GM18517 (cell line): ENCODE measurements around the gene ABCF1.
A peak's percentile ranks its signal among the peaks of the same experiment; 100 is the strongest.

Experiments used
- ATAC-seq: cut with Tn5 transposase; IDR thresholded peaks from one replicate; pipeline ENCODE4 v1.9.1; 2021; ENCODE audit warnings: mild to moderate bottlenecking, moderate library complexity; ENCODE audit not compliant: unreplicated experiment

ABCF1 gene

GRCh38 chr6:30618270-30618797 is 47.1 kb downstream of the ABCF1 start:
- ATAC-seq: no peak

- ATAC-seq: no peak
These were observed 48.3 kb downstream of the ABCF1 start for GRCh38 chr6:30619561-30619960.

- no peak for ATAC-seq
These were observed 54.3 kb downstream of the ABCF1 start for GRCh38 chr6:30625511-30625910.

GRCh38 chr6:30626484-30627366 is 55.5 kb downstream of the ABCF1 start, which contains the start of gene ATAT1:
TSS of gene ATAT1 (plus strand) at chr6:30626874.
- ATAC-seq: peak; percentile 63

- no peak for ATAC-seq
These were observed 64.6 kb downstream of the ABCF1 start for GRCh38 chr6:30635834-30636233.

- ATAC-seq: no peak
These were observed 69.2 kb downstream of the ABCF1 start for GRCh38 chr6:30640481-30640880.

GRCh38 chr6:30641048-30641447 is 69.8 kb downstream of the ABCF1 start:
- no peak for ATAC-seq
